Mammary epithelial cell (primary cell): ENCODE data around the gene TMC2.

ENCODE experiments used
- CTCF ChIP-seq, 2 donors: IDR thresholded peaks in 1 of 2; conservative IDR thresholded peaks in 1 of 2; 2 replicates each; pipeline ENCODE4 v1.5.1; 2011 to 2012; ENCODE audit warnings: inconsistent platforms in 2 of 2, low read length in 2 of 2, mild to moderate bottlenecking in 2 of 2, control low read depth in 1 of 2, low read depth in 1 of 2; ENCODE audit not compliant: insufficient read depth in 1 of 2; ENCODE audit errors: extremely low read depth in 1 of 2
- EZH2 ChIP-seq: IDR thresholded peaks from 2 replicates; pipeline ENCODE4 v1.6.1; 2012; ENCODE audit warnings: low read length, inconsistent platforms, borderline replicate concordance

- TF ChIP-seq CTCF (conservative IDR thresholded peaks at IDR 0.05 in 1 of 2, IDR thresholded peaks at IDR 0.05 in 1 of 2; ENCODE audit: extremely low read depth in 1 of 2, insufficient read depth in 1 of 2, low read depth in 1 of 2, low read length in 2 of 2) (no peak), EZH2 (no peak)
Measured at GRCh38 chr20:2541940-2542339, 5.6 kb downstream of the TMC2 start.
